Heart left ventricle (tissue), 16 donors: Measurements from ENCODE around the gene CRELD2. TPM values are rescaled to one million over a fixed set of nuclear protein-coding genes. Genes with fewer than 3 reads are reported as not detected.

Source experiments
- ATAC-seq, 4 donors: fragments of 200-7000 bp; cut with Tn5 transposase; one replicate each; pipeline ENCODE4 v1.9.1; 2020 to 2022; ENCODE audit warnings: moderate library complexity in 4 of 4, mild to moderate bottlenecking in 3 of 4, moderate number of reproducible peaks in 1 of 4
- DNase-seq, 5 donors: peaks; one replicate each; pipeline ENCODE4 v3.0.0-alpha.2; 2020
- H3K27ac ChIP-seq, 12 donors: fragments of 200-600 bp; sonication (generic) in 4 of 12; one replicate each; pipeline versions ENCODE4 v1.5.0 to v1.8.0; 2016 to 2022; ENCODE audit warnings: mild to moderate bottlenecking in 2 of 12
- H3K27me3 ChIP-seq, 9 donors: fragments of 200-600 bp; sonication (generic) in 2 of 9; one replicate each; pipeline versions ENCODE4 v1.5.1 to v1.8.0; 2016 to 2022; ENCODE audit warnings: mild to moderate bottlenecking in 3 of 9
- H3K36me3 ChIP-seq, 9 donors: fragments of 200-600 bp; sonication (generic) in 2 of 9; one replicate each; pipeline versions ENCODE4 v1.5.0 to v1.8.0; 2018 to 2022; ENCODE audit warnings: mild to moderate bottlenecking in 2 of 9
- H3K4me1 ChIP-seq, 12 donors: fragments of 200-600 bp; sonication (generic) in 4 of 12; one replicate each; pipeline versions ENCODE4 v1.5.0 to v1.8.0; 2016 to 2022; ENCODE audit warnings: mild to moderate bottlenecking in 3 of 12
- H3K4me3 ChIP-seq, 12 donors: fragments of 200-600 bp; sonication (generic) in 4 of 12; one replicate each; pipeline versions ENCODE4 v1.5.0 to v1.8.0; 2017 to 2022; ENCODE audit warnings: mild to moderate bottlenecking in 9 of 12, moderate library complexity in 4 of 12
- H3K9me3 ChIP-seq, 12 donors: fragments of 200-600 bp; sonication (generic) in 4 of 12; one replicate each; pipeline versions ENCODE4 v1.5.0 to v1.8.0; 2016 to 2022; ENCODE audit warnings: mild to moderate bottlenecking in 1 of 12
- CTCF ChIP-seq, 12 donors: fragments of 200-600 bp; sonication (generic) in 4 of 12; IDR thresholded peaks; one replicate each; pipeline versions ENCODE4 v1.5.0 to v1.8.0; 2018 to 2022; ENCODE audit warnings: antibody characterized with exemption in 12 of 12, mild to moderate bottlenecking in 5 of 12
- POLR2A ChIP-seq, 2 donors: fragments of 450-650 bp; IDR thresholded peaks; one replicate each; pipeline ENCODE4 v1.6.1; 2017; ENCODE audit warnings: antibody characterized with exemption in 2 of 2, mild to moderate bottlenecking in 2 of 2, moderate library complexity in 2 of 2
- WGBS, 4 donors: extraction: QIAGEN DNeasy Blood & Tissue Kit in 2 of 4; methylation state at CpG; one replicate each; pipeline versions ENCODE4 v1.1.5 to v1.1.7; 2013 to 2018; 5-methylcytosine and 5-hydroxymethylcytosine counted together
- intact Hi-C, 10 donors: fragments of 100-400 bp; cut with DNase I; formaldehyde crosslinking; loops; one replicate each; pipeline versions ENCODE4 v1.11.1 to v1.14.2; 2022
- polyA plus RNA-seq, 2 donors: library from polyadenylated mRNA; stranded (reverse); fragments of 200-250 nt; gene quantifications; one replicate each; pipeline ENCODE4 v1.2.3, GENCODE V29; 2013
- total RNA-seq, 9 donors: library from RNA; depleted of rRNA in 2 of 9; stranded (reverse); fragments of >200 nt in 2 of 9; fragmentation: NEBNext Ultra II Directional in 3 of 9; extraction: Animal tissue kit (Norgen Biotek cat#: 25700) in 3 of 9; gene quantifications; one replicate each; pipeline versions ENCODE4 v1.1.0 to v1.2.4, GENCODE V29; 2016 to 2023
- donor health status: ischemic (EF 13 %, LVEDD 7.1; RV severe dilation, severe dysfunction).
- donor health status: healthy with polysubstance abuse.
- donor health status: DM: no; HTN: yes; CAD: no.
- donor health status: DM: no; HTN: no; CAD: no.
- donor health status: ischemic (EF 25% LVEDD 6.9; RV normal size, moderate dysfunction).
- donor health status: ischemic (EF 25% LVEDD 5.7; RV mildly dilated, moderate dysfunction).
- donor health status: healthy.
- donor health status: DM: yes; HTN: yes; CAD: no.
- donor health status: ischemic (EF 35%, LVEDD 5.7; RV mildly dilated, moderate dysfunction).
- donor health status: nonischemic (EF 11% LVEDD 7.7; RV severe dilation, severe dysfunction).
- donor health status: DM: yes; HTN: yes; CAD: no.
- donor health status: PGD.
- donor health status: ischemic (EF 29% LVEDD 5.4; RV normal size, mild dysfunction).
- donor health status: nonischemic (EF 23%, LVEDD 6.1; RV moderate dilation, normal function).

The CRELD2 gene
- total and polyA plus RNA-seq, 11 donors, result 15.0 to 70.3 (median 21.6) TPM

- 39 to 54% (median 44%) methylated on average over 25 to 47 of the region's 47 CpGs for WGBS, 4 donors
- no peaks in the 10 kb centered on the region for H3K9me3 ChIP-seq
- peaks cover 0 to 35% (median 19%) of the 10 kb centered on the region in 9 donors for H3K36me3 ChIP-seq
- H3K4me3 ChIP-seq, result peak overlapping the region; percentile 69 to 98 (median 88)
- H3K4me1 ChIP-seq, result peaks cover 0 to 24% (median 17%) of the 10 kb centered on the region in 12 donors
- H3K27me3 ChIP-seq, result no peaks in the 10 kb centered on the region
- ATAC-seq (no peak), DNase-seq (no peak)
- no peak for TF ChIP-seq CTCF (IDR thresholded peaks at IDR 0.05)
- TF ChIP-seq POLR2A (IDR thresholded peaks at IDR 0.05), result no peak
- peak overlapping the region in 11 of 12 donors; percentile 23 to 99 (median 95) for H3K27ac ChIP-seq
- intact Hi-C loops, result loop anchor here in 6 of 10 donors (2.0 to 10.0 kb wide), 8 partner anchors 62 to 152 kb away; partner anchors contain the start of gene ZBED4 (in 3 of the 6)
These were observed 762 bp downstream of the CRELD2 start for GRCh38 chr22:49918911-49919881.

GRCh38 chr22:49920859-49921258 lies 2.4 kb downstream of the CRELD2 start:
- ATAC-seq, result no peak
- 88 to 97% (median 96%) methylated on average over 16 to 18 of the region's 18 CpGs for WGBS, 4 donors
- no peak for DNase-seq
- H3K4me1 ChIP-seq, result peaks cover 0 to 24% (median 17%) of the 10 kb centered on the region in 12 donors
- intact Hi-C loops, result loop anchor here in 5 of 10 donors (10.0 kb wide), 4 partner anchors 146 to 264 kb away; partner anchors contain the start of gene TRABD (in 1 of the 5)
- TF ChIP-seq POLR2A (IDR thresholded peaks at IDR 0.05) (no peak), CTCF (IDR thresholded peaks at IDR 0.05) (no peak)
- H3K27ac ChIP-seq, result no peak overlapping the region
- H3K4me3 ChIP-seq, result no peak overlapping the region
- H3K9me3 ChIP-seq, result no peaks in the 10 kb centered on the region
- H3K27me3 ChIP-seq, result no peaks in the 10 kb centered on the region
- H3K36me3 ChIP-seq, result peaks cover 0 to 43% (median 26%) of the 10 kb centered on the region in 9 donors

DNA sequence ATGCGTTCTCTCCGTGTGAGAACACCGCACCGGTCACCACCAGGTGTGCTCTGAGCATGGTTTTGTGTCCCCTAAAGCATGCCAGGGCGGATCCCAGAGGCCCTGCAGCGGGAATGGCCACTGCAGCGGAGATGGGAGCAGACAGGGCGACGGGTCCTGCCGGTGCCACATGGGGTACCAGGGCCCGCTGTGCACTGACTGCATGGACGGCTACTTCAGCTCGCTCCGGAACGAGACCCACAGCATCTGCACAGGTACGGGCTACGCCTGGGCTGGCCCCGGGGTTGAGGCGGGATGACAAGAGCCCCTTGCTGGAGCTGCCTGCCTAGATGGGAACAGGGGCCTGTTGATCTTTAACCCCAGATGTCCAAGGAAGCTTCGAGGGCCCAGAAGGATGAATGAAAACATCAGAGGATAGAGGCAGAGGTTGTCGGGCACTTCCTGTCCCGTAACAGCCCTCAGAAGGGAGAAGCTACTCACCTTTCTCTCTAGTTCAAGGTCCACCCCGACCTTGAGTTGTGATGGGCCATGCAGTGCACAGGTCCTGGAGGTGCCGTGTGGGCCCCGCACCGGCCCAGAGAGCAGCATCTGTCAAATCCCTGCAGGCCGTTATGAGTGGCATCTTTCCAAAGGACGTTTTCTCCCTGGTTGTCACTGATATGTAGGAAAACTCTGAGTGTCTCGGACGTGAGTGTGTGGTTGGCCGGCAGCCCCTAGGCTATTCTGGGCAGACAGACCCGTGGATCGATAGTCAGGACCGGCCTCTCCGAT lies 3.3 kb downstream of the CRELD2 start:
- peaks cover 0 to 48% (median 30%) of the 10 kb centered on the region in 9 donors for H3K36me3 ChIP-seq
- intact Hi-C loops, result loop anchor here in 5 of 10 donors (10.0 kb wide), 4 partner anchors 147 to 263 kb away; partner anchors contain the start of gene TRABD (in 1 of the 5)
- H3K4me3 ChIP-seq, result no peak overlapping the region
- peaks cover 0 to 25% (median 16%) of the 10 kb centered on the region in 12 donors for H3K4me1 ChIP-seq
- DNase-seq (no peak), ATAC-seq (no peak)
- no peaks in the 10 kb centered on the region for H3K27me3 ChIP-seq
- no peaks in the 10 kb centered on the region for H3K9me3 ChIP-seq
- H3K27ac ChIP-seq, result no peak overlapping the region
- 84 to 90% (median 89%) methylated on average over 28 to 35 of the region's 35 CpGs for WGBS, 4 donors
- TF ChIP-seq POLR2A (IDR thresholded peaks at IDR 0.05), result no peak
- no peak for TF ChIP-seq CTCF (IDR thresholded peaks at IDR 0.05)
